ENCODE measurements around the gene PLEKHG3. TPM values are rescaled to one million over a fixed set of nuclear protein-coding genes. Genes with fewer than 3 reads are reported as not detected.

Gene PLEKHG3
- total and polyA plus RNA-seq, 9 donors = 17.5 to 92.9 (median 67.7) TPM

DNA sequence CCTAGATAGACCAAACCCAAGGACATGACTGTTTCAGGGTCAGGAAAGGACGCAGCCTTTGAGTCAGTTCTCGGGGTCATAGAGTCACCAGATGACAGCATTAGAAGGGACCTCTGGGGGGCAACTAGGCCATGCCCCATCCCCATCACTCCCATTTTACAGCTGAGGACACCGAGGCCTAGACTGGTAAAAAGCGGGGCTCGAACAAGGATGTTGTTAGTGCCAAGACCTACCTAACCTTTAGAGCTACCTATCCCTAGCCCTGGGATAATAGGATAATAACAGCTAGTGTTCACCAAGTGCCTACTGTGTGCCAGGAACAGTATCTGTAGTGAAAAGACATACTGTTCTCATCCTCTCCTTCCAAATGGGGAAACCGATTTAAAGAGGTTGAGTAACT is 48.7 kb downstream of the PLEKHG3 start:
- no peaks in the 10 kb centered on the region for H3K9me3 ChIP-seq
- no peak overlapping the region for H3K4me3 ChIP-seq
- no peaks in the 10 kb centered on the region for H3K36me3 ChIP-seq
- intact Hi-C loops (cut with DNase I) = no loop called here
- WGBS, 3 donors = 93 to 95% (median 94%) methylated on average over 5 to 6 of the region's 6 CpGs
- H3K27ac ChIP-seq = no peak overlapping the region
- no peak for DNase-seq
- H3K4me1 ChIP-seq (ENCODE audit: insufficient read depth) = peaks cover 2% of the 10 kb centered on the region
- H3K27me3 ChIP-seq = no peaks in the 10 kb centered on the region
- TF ChIP-seq EP300 (IDR thresholded peaks at IDR 0.05) (no peak), POLR2A (IDR thresholded peaks at IDR 0.05) (no peak)
- TF ChIP-seq, protein P1, sequence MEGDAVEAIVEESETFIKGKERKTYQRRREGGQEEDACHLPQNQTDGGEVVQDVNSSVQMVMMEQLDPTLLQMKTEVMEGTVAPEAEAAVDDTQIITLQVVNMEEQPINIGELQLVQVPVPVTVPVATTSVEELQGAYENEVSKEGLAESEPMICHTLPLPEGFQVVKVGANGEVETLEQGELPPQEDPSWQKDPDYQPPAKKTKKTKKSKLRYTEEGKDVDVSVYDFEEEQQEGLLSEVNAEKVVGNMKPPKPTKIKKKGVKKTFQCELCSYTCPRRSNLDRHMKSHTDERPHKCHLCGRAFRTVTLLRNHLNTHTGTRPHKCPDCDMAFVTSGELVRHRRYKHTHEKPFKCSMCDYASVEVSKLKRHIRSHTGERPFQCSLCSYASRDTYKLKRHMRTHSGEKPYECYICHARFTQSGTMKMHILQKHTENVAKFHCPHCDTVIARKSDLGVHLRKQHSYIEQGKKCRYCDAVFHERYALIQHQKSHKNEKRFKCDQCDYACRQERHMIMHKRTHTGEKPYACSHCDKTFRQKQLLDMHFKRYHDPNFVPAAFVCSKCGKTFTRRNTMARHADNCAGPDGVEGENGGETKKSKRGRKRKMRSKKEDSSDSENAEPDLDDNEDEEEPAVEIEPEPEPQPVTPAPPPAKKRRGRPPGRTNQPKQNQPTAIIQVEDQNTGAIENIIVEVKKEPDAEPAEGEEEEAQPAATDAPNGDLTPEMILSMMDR (IDR thresholded peaks at IDR 0.05) = no peak

DNA sequence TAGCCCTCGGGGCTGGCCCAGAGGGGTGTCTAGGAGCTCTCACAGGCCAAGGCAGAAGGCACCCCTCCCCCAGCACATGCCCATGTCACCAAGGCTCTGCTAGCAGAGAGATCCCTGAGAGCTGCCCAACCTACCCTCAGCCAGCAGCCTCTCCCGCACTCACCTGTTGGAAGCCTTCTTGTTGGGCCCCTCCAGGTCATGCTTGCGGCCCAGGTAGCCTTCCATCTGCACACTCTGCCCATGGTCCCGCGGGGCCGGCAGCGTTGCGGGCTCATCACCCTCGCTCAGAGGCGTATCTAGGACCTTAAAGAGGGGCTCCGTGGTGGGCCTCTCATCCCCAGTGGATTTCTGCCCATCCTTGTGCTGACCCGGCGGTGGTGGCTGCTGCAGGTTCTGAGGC is 49.1 kb downstream of the PLEKHG3 start:
- no peak for DNase-seq
- no peaks in the 10 kb centered on the region for H3K36me3 ChIP-seq
- H3K4me1 ChIP-seq (ENCODE audit: insufficient read depth) = peaks cover 5% of the 10 kb centered on the region
- WGBS, 3 donors = 90 to 96% (median 91%) methylated on average over 13 of the region's 13 CpGs
- H3K9me3 ChIP-seq = no peaks in the 10 kb centered on the region
- H3K27me3 ChIP-seq = no peaks in the 10 kb centered on the region
- H3K27ac ChIP-seq = no peak overlapping the region
- no peak overlapping the region for H3K4me3 ChIP-seq
- TF ChIP-seq EP300 (IDR thresholded peaks at IDR 0.05) (no peak), POLR2A (IDR thresholded peaks at IDR 0.05) (no peak)
- TF ChIP-seq, protein P1 (IDR thresholded peaks at IDR 0.05) = no peak
- intact Hi-C loops (cut with DNase I) = no loop called here

DNA sequence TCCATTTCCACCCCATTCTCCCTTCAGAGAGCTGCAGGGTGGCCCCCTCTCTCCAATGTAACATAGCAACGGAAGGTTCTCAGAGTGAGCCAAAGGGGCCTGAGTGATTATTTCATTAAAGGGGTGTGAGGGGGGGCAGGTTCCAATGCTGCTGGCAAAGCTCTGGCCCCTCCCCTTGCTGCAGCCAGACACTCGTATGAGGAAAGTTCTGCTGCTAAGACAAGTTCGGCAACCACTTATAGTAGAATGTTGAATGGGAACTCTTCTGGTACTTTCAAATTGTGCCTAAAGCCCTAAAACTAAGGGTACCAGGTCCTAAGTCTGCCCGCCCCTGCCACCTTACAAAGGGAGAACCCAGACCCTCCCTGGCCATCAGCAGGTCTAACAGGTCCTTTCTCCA is 49.8 kb downstream of the PLEKHG3 start:
- 84 to 88% (median 88%) methylated on average over 4 of the region's 4 CpGs for WGBS, 3 donors
- DNase-seq = no peak
- H3K27ac ChIP-seq = no peak overlapping the region
- TF ChIP-seq, protein P1 (IDR thresholded peaks at IDR 0.05) = no peak
- TF ChIP-seq POLR2A (IDR thresholded peaks at IDR 0.05) (no peak), EP300 (IDR thresholded peaks at IDR 0.05) (no peak)
- H3K9me3 ChIP-seq = no peaks in the 10 kb centered on the region
- H3K27me3 ChIP-seq = no peaks in the 10 kb centered on the region
- H3K4me3 ChIP-seq = no peak overlapping the region
- no peaks in the 10 kb centered on the region for H3K36me3 ChIP-seq
- intact Hi-C loops (cut with DNase I) = no loop called here
- peaks cover 6% of the 10 kb centered on the region for H3K4me1 ChIP-seq (ENCODE audit: insufficient read depth)

DNA sequence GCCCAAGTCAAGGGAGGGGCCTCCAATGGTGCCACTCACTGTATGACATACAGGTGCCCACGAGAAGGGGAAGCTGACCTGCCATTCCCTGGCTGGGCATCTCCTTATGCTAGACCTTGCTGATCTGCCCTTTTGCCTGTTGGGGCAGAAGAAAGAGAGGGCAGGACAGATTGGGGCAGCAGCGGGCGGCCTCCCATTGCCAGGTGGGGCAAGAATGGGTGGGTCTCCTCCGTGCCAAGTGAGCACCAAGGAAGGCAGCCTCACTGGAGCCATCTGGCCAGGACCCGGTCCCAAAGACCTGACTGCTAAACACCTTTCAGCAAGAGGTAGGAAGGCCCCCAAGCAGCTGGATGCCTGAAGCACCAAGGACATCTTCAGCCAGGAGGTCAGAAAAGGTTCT is 50.5 kb downstream of the PLEKHG3 start:
- intact Hi-C loops (cut with DNase I) = loop anchor here in 1 of 4 donors (5.0 kb wide), 1 partner anchor 37 kb away; no protein-coding TSS in a partner anchor

More for the DNA sequence above, 50.5 kb downstream of the PLEKHG3 start:
- no peaks in the 10 kb centered on the region for H3K36me3 ChIP-seq
- no peak for DNase-seq
- H3K4me1 ChIP-seq (ENCODE audit: insufficient read depth) = peaks cover 9% of the 10 kb centered on the region
- no peak overlapping the region for H3K4me3 ChIP-seq
- WGBS, 3 donors = 67 to 83% (median 69%) methylated on average over 5 of the region's 5 CpGs
- no peaks in the 10 kb centered on the region for H3K9me3 ChIP-seq
- no peaks in the 10 kb centered on the region for H3K27me3 ChIP-seq
- no peak for TF ChIP-seq POLR2A (IDR thresholded peaks at IDR 0.05)
- TF ChIP-seq, protein P1 (IDR thresholded peaks at IDR 0.05) = no peak
- no peak for TF ChIP-seq EP300 (IDR thresholded peaks at IDR 0.05)
- no peak overlapping the region for H3K27ac ChIP-seq
